ENCODE measurements around the gene MMAB.

MMAB gene

DNA sequence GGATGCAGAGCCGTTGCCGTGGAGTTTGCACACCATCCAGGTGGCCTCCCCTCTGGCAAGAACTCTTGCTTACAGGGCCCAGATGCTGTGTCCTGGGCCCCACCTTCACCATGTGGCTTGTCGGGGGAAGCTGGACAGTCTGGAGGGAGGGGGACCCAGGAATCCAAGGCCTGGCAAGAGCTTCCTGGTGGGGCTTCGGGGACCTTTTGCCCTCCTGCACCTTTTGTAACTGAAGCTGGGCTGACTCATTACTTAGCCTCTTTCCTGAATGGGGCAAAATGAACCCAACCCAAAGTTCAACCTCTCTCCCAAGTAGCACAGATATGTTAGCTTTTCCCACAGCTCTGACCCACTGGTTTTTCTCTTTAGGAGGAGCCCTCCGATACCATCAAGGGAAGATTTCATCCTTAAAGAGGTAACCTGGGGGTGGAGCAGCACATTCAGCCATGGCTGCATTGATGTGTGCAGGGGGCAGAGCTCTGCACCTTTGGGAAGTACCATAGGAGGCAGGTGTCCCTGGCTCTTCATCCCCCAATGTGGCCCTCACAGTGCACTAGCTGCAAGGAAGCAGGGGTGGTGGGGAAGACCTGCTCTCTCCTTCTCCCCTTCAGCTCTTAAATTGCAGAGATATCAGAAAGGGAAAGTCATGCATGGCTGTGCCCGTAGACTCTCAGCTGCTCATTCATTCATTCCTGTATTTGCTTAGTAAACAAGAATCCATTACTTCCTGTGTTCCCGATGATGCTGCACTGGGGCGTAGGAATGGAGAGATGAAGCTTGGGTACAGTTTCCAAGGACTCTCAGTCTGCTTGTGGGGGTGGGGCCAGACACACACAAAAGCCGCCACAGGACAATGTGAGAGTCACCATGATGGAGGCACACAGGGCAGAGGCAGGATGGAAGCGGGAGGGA lies 13.3 kb upstream of the MMAB start:
- in situ Hi-C loops (cut with MboI; ENCODE audit: low sequenced_read_pairs): no loop called here

DNA sequence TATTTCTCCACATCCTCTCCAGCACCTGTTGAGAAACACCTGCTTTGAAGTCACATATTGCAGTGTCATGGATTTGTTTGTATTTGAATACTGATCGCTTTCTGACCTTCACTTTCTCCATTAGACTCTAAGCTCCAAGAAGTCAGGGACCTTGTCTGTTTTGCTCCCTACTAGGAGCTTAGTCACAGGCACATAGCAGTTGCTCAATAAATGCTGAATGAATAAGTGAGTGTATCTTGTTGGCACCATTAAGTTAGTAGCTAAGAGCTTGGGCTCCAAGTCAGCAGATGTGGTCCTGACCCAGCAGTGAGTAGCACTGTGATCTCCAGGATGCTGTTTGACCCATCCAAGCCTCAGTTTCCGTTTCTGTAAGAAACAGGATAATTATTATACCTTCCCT lies 10.4 kb upstream of the MMAB start:
- in situ Hi-C loops (cut with MboI; ENCODE audit: low sequenced_read_pairs): no loop called here

DNA sequence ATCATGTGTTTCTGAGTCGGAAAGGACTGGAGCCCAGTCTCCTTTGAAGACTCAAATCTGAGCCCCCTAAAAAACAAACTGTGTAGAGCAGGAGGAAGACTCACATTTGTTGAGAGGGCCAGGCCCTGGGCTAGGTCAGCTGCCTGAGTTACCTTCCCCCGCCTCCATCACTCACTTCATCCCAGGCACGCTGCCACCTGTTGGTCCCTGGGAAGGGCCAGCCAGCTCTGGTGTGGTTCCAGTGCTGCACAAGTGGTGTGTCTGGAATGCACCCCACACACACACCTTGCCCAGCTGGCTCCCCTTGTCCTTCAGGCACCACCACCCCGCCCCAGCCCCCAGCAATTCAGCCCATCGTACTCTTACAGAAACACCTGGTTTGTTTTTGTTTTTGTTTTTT lies 9.3 kb upstream of the MMAB start:
- in situ Hi-C loops (cut with MboI; ENCODE audit: low sequenced_read_pairs): no loop called here

DNA sequence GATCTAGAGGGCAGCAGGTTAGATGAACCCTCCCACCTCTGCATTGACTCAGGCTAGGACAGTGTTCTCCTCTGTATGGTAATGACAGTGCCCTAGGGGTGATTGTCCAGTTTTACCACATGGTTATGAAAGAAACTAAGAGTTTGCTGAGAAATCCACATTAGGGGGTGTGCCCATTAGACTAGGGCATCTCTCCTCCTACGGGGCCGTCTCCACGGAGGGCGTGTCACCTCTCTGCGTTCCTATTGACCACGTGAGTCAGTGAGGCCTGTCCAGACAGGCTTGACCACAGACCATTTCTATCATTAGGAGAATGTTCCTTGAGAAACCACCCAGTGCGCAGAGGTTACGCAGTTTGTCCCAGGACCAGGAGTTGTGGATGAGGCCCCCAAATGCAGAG lies 8.6 kb upstream of the MMAB start:
- in situ Hi-C loops (cut with MboI; ENCODE audit: low sequenced_read_pairs): no loop called here

DNA sequence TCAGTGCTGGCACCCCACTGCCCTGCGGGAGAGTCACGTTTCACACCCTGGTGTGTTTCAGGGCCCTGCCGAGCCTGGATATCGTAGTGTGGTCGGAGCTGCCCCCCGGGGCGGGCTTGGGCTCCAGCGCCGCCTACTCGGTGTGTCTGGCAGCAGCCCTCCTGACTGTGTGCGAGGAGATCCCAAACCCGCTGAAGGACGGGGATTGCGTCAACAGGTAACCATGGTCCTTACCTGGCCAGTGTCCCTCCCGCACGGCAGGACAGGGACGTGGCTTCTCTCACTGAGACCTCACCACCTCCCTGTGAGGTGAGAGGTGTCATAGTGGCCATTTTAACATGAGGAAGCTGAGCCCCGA lies 8.0 kb upstream of the MMAB start:
- in situ Hi-C loops (cut with MboI; ENCODE audit: low sequenced_read_pairs): no loop called here

DNA sequence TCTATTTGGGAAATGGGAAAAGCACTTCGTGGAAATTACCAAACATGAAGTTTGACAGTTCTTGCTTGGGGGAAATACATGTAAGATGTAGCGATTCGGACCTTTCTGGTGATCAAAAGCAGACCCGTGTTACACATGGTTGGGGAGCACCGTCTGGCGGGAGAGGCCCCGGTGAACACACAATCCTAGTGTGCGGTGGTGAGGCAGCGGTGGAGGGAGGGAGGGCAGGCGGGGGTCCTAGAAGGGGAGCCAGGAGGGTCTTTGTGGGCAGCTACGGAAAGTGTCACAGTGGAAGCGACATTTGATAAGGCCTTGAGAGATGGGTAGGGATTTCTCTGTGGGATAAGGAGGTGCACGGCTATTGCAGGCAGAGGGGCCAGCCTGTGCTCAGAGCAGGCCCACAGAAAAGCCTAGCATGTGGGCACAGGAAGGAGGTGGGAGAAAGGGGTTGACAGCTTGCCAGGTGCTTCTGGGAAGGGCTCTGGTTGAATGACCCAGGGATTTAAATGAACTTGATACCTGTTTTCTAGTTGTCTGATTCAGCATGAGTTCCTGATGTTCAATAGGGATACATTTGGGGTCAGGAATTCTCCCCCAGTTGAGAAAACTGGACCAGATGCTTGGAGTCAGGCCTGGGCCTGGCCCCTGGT lies 7.5 kb upstream of the MMAB start:
- in situ Hi-C loops (cut with MboI; ENCODE audit: low sequenced_read_pairs): no loop called here

DNA sequence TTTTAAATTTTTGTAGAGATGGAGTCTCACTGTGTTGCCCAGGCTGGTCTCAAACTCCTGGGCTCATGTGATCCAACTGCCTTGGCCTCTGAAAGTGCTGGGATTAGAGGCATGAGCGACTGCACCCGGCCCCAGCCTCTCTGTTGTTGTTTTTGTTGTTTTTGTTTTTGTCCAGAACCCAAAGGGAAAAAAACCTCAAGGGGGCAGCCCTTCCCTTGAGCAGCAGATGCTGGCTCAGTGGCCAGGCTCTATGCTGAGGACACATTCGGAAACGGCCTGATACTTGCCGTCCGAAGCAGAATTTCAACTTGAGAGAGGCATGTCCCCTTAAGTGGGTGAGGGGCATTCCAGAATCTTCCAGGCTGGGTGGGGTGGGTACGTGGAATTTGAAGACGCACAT lies 7.0 kb upstream of the MMAB start:
- in situ Hi-C loops (cut with MboI; ENCODE audit: low sequenced_read_pairs): no loop called here

DNA sequence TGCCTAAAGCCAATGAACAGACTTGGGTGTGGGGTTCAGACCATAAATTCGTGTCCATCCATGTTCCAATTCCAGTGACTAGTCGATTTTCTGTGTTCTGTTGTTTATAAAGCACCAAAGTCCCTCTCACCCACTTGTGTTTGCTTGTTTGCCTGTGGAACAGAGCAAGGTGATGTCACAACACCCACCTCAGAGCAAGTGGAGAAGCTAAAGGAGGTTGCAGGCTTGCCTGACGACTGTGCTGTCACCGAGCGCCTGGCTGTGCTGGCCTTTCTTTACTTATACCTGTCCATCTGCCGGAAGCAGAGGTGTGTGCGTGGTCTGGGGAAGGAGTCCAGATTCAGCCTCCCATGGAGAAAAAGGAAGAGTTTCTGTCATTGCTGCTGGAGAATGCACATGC lies 6.3 kb upstream of the MMAB start:
- in situ Hi-C loops (cut with MboI; ENCODE audit: low sequenced_read_pairs): no loop called here

DNA sequence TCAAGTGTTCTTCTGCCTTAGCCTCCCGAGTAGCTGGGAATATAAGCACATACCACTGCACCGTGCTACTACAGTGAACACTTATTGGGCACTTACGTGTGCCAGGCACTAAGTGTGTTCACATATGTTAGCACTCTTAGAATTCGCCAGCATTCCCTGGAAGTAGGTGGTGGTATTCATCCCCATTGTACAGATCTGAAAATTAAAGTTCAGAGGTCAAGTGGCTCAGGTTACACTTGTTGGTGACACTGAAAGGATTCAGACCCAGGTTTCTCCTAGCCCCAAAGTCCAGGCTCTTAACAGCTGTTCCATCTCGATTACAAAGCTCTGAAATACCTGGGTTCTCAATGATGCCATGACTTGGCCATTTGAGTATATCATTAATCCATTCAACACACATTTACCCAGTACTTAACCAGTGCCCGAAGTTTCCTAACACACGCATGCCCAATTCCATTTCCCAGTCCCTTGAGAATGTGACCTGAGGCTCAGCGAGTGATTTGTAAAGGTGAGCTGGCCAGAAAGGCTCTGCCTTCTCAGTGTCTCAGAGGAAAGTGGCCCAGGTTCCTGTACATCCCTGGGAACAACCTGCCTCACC lies 5.1 kb upstream of the MMAB start:
- in situ Hi-C loops (cut with MboI; ENCODE audit: low sequenced_read_pairs): no loop called here

DNA sequence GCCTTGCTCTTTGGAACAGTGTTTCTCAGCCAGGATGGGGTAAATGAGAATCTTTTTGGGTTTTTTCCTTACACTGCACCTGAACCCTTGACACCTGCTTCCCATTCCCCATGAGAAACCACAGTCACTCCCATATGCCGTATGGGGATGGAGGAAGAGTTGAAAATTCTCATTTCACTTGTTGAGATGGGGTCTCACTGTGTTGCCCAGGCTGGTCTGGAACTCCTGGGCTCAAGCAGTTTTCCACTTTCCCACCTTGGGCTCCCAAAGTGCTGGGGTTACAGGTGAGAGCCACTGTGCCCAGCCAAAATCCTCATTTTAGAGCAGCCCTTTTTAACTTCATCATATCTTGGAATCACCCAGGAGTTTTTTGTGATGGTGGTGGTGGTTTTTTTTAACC lies 4.0 kb upstream of the MMAB start:
- in situ Hi-C loops (cut with MboI; ENCODE audit: low sequenced_read_pairs): no loop called here

DNA sequence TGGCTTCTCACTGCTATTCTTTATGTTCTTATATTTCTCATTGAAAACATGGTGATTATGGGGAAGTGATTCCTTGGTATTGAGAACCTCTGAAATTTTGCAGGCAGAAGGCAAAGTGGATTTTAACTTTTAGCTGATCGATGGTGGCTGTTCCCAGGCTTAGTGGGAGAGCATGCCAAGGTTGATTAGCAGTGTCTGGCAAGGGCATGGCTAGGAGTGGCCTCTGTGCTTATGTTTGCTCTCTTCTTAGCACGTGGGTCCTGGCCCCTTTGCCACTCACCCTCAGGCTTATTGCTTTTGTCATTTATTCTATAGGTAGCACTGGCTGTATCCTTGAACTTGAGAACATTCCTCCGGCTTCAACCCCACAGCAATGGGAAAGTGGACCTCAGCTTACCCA lies 2.4 kb upstream of the MMAB start:
- in situ Hi-C loops (cut with MboI; ENCODE audit: low sequenced_read_pairs): no loop called here

DNA sequence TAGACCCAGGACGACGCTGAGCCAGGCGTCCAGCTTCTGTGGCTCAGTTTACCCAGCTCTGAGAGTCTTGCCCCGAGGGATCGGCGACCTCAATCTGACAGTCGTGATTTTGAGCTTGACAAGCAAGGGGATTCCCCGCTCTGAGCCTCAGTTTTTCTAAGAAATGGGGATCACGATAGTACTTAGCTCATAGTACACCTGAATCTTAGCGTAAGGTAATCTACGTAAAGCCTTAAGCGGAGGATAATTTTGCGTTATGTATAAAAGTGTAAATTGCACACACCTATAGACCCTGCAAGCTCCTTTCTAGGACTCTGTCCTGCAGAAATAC lies 575 bp upstream of the MMAB start:
- in situ Hi-C loops (cut with MboI; ENCODE audit: low sequenced_read_pairs): no loop called here

DNA sequence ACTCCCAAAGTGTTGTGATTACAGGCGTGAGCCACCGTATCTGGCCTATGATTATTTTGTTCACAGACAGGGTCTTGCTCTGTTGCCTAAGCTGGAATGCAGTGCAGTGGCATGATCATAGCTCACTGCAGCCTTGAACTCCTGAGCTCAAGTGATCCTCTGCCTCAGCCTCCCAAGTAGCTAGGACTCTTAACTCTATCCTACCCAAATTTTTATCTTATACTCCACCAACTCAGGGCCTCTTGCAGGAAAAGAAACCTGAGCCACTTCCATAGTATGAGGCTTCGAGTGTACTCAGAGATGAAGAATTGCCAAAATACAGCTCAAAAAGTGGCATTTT lies 828 bp downstream of the MMAB start:
- in situ Hi-C loops (cut with MboI; ENCODE audit: low sequenced_read_pairs): no loop called here

DNA sequence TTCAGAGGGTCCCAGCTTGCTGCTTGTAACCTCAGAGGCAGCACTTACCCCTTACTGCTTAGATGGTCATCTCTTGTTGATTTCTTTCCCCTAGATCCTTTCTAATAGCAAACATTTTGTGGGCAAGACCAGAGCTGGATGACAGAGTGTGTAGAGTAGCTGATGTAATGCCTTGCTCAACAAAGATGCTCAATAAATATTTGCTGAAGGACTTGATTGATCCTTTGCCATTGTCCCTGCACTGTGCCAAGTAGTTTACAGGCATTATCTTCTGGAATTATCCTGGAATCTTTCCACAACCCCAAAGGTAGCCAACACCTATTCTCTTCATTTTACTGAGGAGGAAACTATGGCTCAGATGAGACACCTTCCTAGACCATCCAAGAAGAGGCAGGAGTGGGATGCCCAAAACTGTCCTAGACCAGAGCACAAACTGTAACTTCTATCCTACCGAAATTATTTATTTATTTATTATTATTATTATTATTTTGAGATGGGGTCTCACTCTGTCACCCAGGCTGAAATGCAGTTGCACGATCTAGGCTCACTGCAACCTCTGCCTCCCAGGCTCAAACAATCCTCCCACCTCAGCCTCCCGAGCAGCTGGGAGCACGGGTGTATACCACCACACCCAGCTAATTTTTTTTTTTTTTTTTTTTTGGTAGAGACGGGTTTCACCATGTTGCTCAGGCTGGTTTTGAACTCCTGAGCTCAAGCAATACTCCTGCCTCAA lies 1.4 kb downstream of the MMAB start:
- in situ Hi-C loops (cut with MboI; ENCODE audit: low sequenced_read_pairs): no loop called here

DNA sequence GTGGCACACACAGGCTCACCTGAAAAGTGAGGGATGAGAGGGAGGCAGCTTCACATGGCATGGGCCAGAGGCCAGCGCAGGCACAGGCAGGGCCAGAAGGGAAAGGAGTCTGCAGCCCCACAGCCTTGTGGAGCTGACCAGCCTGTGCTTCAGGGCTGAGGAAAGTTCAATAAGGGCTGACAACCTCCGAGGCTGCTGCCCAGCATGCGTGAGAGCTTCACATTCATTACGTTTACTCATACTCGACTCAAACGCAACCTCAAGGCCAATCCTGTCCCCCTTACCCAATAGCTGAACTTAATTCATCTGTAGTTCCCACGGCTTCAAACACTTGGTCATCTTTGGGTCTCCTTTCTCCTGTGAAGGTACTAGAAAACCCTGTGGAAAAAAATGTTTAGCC lies 4.8 kb downstream of the MMAB start:
- in situ Hi-C loops (cut with MboI; ENCODE audit: low sequenced_read_pairs): no loop called here

DNA sequence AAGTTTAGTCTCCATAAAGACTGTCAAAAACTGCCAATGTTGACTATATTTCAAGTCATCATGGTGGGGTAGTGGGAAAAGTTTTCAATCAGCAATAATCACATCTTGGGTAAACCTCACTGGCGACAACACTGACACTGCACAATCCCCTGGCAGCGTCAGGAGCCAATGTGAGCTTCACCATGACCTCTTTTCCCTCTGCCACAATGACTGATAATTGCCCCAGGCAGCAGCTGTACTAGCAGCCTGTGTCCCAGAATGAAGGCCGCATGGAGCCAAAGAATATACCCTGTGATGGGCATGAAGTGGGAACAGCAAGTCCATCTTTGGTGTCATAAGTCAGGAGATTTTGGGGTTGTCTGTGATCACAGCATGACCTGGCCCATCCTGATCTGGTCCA lies 5.3 kb downstream of the MMAB start:
- in situ Hi-C loops (cut with MboI; ENCODE audit: low sequenced_read_pairs): no loop called here

DNA sequence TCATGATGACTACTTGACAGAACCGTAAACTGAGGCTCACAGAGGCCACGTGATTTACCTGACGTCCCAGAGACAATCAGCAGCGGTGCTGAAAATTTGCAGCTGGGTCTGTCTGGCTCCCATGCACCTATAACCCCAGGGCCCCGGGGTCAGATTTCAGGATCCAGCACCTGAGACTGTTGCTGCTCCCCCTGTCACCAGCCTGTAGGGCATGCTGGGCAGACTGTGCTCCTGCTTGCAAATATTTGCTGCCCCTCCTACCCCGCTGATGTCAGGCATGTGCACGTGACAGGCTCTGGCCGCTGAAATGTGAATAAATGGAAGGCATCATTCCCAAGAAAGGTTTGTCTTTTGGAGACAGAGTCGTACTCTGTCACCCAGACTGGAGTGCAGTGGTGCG lies 6.0 kb downstream of the MMAB start:
- in situ Hi-C loops (cut with MboI; ENCODE audit: low sequenced_read_pairs): no loop called here

DNA sequence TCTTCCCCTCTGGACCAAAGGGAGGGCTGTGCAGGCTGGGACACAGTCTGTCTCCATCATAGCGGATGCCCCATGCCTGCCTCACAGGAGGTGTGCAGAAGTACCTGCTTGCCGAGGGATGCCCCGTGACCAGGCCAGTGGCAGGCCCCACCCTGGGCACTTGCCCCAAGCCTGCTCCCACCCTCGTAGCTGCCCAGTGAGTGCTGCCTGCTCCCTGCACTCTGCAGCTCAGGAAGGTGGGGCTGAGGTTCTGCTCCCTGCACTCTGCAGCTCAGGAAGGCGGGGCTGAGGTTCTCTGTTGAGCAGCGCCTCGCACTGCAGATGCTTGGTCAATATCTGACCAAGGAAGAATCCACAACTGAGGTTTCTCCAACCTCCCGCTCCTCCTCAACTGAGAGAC lies 6.9 kb downstream of the MMAB start:
- in situ Hi-C loops (cut with MboI; ENCODE audit: low sequenced_read_pairs): no loop called here

DNA sequence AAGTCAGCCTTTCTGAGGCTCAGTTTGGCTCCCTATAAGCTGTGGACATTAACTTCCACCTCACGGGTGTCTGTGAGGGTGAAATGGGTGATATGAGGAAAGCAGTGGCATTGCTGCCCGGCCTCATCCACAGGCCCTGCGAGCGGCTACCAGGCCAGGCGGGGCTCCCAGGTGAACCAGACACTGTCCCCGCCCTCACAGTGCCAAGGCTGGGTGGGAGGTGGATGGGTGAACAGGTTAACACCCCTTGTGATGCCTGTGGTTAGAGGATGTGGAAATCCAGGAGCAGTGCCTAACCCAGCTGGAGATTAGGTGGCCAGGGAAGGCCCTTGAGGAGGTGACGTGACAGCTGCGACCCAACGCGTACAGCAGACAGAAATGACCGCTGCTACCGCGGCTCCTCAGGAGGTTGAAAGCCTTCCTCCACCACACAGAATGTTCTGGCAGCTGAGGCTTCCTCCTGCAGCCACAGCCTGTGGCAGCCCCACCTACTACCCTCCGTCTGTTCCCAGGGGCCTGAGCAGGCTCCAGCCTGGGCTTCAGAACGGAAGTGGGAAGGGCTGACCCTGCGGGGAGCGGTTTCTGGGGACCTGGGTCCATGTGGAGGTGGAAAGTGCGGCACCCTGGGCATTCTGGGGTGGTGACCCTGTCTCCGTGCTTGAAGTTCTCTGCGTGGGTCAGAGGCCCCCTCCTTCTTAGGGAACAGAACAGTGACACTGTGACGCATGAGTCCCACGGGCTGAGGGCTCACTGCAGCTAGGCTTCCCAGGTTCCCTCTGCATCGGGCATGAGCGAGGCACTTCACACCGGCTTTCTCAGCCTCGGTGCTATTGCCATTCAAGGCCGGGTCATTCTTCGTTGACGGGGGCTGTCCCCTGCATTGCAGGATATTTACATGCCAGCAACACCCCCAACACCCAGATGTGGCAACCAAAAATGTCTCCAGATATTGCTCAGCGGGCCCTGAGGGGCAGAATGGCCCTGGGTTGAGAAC lies 9.7 kb downstream of the MMAB start:
- in situ Hi-C loops (cut with MboI; ENCODE audit: low sequenced_read_pairs): no loop called here

DNA sequence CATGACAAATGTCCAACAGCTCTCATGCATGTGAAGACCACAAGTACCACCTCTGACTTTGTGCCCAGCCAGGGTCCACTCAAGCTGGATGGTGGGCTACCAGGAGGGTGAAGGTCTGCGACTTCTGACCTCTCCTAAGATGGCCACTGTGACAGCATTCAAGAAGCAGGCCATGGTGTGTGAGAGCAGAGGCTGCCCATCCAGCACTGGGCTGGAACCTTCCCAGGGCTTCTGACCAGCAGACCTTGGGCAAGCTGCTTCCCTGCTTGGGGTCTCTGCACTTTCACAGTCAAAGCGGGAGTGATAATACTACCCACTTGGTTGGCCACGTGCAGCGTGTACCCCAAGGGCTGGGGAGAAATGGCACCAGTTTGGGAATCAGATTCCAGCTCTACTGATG lies 10.4 kb downstream of the MMAB start:
- in situ Hi-C loops (cut with MboI; ENCODE audit: low sequenced_read_pairs): no loop called here

DNA sequence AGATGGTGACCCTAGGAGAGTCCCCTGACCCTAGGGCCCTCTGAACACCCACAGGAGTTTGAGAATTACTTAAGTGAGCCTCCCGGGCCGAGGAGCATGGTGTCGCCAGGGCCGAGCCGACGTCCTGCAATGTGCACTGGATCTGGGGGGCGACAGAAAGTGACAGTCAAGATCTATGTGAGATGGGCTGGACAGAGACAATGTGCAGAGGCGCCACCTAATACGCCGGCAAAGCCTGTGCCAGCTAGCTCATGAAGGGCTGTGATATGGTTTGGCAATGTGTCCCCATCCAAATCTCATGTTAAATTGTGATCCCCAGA lies 11.6 kb downstream of the MMAB start:
- in situ Hi-C loops (cut with MboI; ENCODE audit: low sequenced_read_pairs): no loop called here
